Keratinocyte (primary cell): ENCODE measurements around the gene FRYL.

Source experiments
- EZH2 ChIP-seq: IDR thresholded peaks from one replicate; pipeline ENCODE4 v1.6.1; 2012; ENCODE audit warnings: inconsistent platforms, mild to moderate bottlenecking, low read length, moderate library complexity
- TF ChIP-seq, protein P1 (sequence below), 3 experiments: IDR thresholded peaks in 1 of 3; conservative IDR thresholded peaks in 1 of 3; optimal IDR thresholded peaks in 1 of 3; 2 replicates in 2 of 3; 3 replicates in 1 of 3; pipeline versions ENCODE3 to v1.5.1; 2011; ENCODE audit warnings: low read length in 3 of 3, mild to moderate bottlenecking in 3 of 3, moderate library complexity in 2 of 3, control low read depth in 1 of 3, inconsistent platforms in 1 of 3; ENCODE audit not compliant: insufficient read depth in 2 of 3; ENCODE audit errors: extremely low read depth in 1 of 3

DNA sequence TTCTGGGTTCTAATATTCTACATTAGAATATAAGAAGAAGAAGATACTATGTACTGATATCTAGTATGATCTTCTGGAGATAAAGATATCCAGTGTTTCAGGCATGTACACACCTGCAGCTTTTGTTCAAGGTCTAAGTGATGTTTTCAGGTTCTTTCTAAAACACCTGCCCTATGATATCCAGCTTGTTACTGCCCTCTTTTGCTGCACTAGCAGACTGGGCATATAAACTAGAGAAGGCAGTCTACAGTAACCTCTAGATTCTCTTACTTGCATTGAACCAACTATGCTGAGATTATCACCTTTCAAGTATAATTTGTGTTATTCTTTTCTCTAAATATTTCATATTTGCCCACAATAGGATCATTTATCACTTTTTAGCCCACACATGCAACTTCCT is 1.9 kb upstream of the FRYL start:
- TF ChIP-seq, protein P1, sequence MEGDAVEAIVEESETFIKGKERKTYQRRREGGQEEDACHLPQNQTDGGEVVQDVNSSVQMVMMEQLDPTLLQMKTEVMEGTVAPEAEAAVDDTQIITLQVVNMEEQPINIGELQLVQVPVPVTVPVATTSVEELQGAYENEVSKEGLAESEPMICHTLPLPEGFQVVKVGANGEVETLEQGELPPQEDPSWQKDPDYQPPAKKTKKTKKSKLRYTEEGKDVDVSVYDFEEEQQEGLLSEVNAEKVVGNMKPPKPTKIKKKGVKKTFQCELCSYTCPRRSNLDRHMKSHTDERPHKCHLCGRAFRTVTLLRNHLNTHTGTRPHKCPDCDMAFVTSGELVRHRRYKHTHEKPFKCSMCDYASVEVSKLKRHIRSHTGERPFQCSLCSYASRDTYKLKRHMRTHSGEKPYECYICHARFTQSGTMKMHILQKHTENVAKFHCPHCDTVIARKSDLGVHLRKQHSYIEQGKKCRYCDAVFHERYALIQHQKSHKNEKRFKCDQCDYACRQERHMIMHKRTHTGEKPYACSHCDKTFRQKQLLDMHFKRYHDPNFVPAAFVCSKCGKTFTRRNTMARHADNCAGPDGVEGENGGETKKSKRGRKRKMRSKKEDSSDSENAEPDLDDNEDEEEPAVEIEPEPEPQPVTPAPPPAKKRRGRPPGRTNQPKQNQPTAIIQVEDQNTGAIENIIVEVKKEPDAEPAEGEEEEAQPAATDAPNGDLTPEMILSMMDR (optimal IDR thresholded peaks at IDR 0.05 in 1 of 3, IDR thresholded peaks at IDR 0.05 in 1 of 3, conservative IDR thresholded peaks at IDR 0.05 in 1 of 3; ENCODE audit: extremely low read depth in 1 of 3, insufficient read depth in 2 of 3, low read length in 3 of 3), result no peak
- TF ChIP-seq EZH2, result no peak
